Measurements from ENCODE around the gene ACACA. TPM values are rescaled to one million over a fixed set of nuclear protein-coding genes. Genes with fewer than 3 reads are reported as not detected.

The ACACA gene
- polyA plus RNA-seq, 1 experiment: 26.9 TPM

DNA sequence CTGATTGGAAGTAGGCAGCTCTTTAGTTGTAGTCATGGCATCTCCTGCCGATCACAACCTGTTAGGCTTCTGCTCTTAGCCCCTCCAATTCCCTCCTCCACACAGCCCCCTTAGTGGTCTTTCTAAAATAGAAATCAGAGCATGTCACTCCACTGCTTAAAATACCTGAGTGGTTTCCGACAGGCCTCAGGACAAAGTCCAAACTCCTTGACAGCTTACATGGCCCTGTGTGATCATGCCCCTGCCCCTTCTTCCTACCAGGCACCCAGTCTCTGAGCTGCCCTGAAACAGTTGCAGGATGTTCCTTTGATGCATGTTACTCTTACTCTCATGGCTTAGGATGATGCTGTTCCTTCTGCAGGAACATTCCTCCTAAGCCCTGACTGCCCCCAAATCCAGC lies 310.6 kb downstream of the ACACA start:
- DNase-seq (ENCODE audit: low read depth): no peak
- TF ChIP-seq, protein P1, sequence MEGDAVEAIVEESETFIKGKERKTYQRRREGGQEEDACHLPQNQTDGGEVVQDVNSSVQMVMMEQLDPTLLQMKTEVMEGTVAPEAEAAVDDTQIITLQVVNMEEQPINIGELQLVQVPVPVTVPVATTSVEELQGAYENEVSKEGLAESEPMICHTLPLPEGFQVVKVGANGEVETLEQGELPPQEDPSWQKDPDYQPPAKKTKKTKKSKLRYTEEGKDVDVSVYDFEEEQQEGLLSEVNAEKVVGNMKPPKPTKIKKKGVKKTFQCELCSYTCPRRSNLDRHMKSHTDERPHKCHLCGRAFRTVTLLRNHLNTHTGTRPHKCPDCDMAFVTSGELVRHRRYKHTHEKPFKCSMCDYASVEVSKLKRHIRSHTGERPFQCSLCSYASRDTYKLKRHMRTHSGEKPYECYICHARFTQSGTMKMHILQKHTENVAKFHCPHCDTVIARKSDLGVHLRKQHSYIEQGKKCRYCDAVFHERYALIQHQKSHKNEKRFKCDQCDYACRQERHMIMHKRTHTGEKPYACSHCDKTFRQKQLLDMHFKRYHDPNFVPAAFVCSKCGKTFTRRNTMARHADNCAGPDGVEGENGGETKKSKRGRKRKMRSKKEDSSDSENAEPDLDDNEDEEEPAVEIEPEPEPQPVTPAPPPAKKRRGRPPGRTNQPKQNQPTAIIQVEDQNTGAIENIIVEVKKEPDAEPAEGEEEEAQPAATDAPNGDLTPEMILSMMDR (IDR thresholded peaks at IDR 0.05; ENCODE audit: insufficient read depth, low read depth, low read length): no peak
- ChIA-PET POLR2A (no interaction called here), CTCF (interaction anchor here (1.1 to 1.4 kb wide), 2 partner anchors 12 to 45 kb away, joined by 4 to 5 read pairs; no protein-coding TSS in a partner anchor)
- Histone ChIP-seq H3K4me3 (ENCODE audit: low read depth, low read length) (no peak overlapping the region), H3K36me3 (ENCODE audit: control insufficient read depth, insufficient read depth, low read length) (peaks cover 14% of the 10 kb centered on the region), H3K27me3 (ENCODE audit: control insufficient read depth, insufficient read depth, low read length) (no peaks in the 10 kb centered on the region)

DNA sequence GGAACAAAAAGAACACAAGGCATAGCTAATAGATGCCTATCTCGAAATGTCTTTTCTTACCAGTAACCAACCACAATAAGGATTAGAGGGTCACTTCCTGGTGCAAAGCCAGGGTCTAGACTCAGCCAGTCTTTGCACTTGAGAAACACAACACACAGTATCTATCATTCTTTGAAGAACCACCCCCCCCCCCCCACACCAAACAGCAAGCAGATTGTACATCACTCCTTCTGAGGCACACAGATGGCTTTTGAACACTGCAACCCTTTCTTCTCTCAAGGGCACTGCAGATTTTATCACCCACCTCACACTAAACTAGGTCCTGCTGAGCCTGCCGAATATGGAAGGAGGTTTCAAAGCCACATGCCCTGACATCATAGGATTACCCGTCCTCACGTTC lies 312.2 kb downstream of the ACACA start:
- ChIA-PET CTCF (no interaction called here), POLR2A (no interaction called here)
- Histone ChIP-seq H3K27me3 (ENCODE audit: control insufficient read depth, insufficient read depth, low read length) (no peaks in the 10 kb centered on the region), H3K36me3 (ENCODE audit: control insufficient read depth, insufficient read depth, low read length) (peaks cover 14% of the 10 kb centered on the region), H3K4me3 (ENCODE audit: low read depth, low read length) (no peak overlapping the region)
- TF ChIP-seq, protein P1 (IDR thresholded peaks at IDR 0.05; ENCODE audit: insufficient read depth, low read depth, low read length): no peak
- DNase-seq (ENCODE audit: low read depth): no peak

DNA sequence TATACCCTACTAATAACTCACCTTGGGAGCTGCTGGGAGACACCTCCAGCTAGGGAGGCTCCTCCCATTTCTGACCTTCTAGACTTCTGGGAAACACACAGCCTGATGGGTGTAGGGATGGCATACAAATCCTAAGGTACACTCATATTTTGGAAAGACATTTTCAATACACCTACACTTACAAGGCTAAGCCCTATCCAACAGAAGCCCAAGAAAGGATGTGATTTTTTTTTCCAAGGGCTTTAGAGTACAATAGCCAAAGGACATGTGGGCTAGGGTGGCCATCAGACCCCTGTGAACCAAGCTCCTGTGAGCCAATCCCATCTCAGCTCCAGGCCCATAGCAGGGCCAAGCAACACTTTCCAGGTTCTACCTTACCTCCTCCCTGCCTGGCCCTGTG lies 313.9 kb downstream of the ACACA start:
- no peak for DNase-seq (ENCODE audit: low read depth)
- peaks cover 14% of the 10 kb centered on the region for H3K36me3 ChIP-seq (ENCODE audit: control insufficient read depth, insufficient read depth, low read length)
- no peaks in the 10 kb centered on the region for H3K27me3 ChIP-seq (ENCODE audit: control insufficient read depth, insufficient read depth, low read length)
- TF ChIP-seq, protein P1 (IDR thresholded peaks at IDR 0.05; ENCODE audit: insufficient read depth, low read depth, low read length): no peak
- ChIA-PET POLR2A (no interaction called here), CTCF (no interaction called here)
- no peak overlapping the region for H3K4me3 ChIP-seq (ENCODE audit: low read depth, low read length)

DNA sequence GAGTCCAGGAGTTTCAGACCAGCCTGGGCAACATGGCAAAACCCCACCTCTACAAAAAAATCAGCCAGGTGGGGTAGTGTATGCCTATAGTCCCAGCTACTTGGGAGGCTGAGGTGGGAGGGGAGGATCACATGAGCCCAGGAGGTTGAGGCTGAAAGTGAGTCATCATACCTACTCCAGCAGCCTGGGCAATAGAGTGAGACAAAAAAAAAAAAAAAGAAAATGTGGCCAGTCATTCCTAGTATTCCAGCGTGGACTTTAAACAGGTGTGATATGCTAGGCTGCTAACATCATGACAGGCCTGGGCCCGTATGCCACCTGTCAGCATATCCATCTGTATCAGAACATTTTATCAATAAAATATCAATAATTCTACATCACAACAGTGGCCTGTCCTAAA lies 314.6 kb downstream of the ACACA start:
- DNase-seq (ENCODE audit: low read depth): no peak
- peaks cover 12% of the 10 kb centered on the region for H3K36me3 ChIP-seq (ENCODE audit: control insufficient read depth, insufficient read depth, low read length)
- H3K4me3 ChIP-seq (ENCODE audit: low read depth, low read length): no peak overlapping the region
- TF ChIP-seq, protein P1 (IDR thresholded peaks at IDR 0.05; ENCODE audit: insufficient read depth, low read depth, low read length): no peak
- CTCF ChIA-PET: no interaction called here
- POLR2A ChIA-PET: no interaction called here
- no peaks in the 10 kb centered on the region for H3K27me3 ChIP-seq (ENCODE audit: control insufficient read depth, insufficient read depth, low read length)

DNA sequence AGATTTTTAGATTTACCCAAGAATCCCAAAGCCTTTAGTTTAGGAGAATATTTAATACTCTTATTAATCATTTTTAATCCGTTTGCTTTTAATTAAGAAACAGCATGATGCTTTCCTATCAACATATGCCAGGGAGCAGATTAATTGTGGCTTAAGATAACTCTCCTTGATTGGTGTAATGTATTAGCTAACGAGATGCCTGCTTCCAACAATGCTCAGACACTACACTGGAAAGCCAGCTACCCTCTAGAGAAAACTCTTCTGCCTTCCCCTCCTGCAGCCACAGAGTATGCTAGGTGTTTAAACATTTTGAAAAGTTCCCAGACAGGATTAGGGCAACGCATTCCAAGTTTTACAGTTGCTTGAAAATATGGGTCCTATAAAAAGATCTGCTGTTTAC lies 315.7 kb downstream of the ACACA start:
- DNase-seq (ENCODE audit: low read depth): no peak
- no peaks in the 10 kb centered on the region for H3K27me3 ChIP-seq (ENCODE audit: control insufficient read depth, insufficient read depth, low read length)
- ChIA-PET POLR2A (no interaction called here), CTCF (no interaction called here)
- no peak overlapping the region for H3K4me3 ChIP-seq (ENCODE audit: low read depth, low read length)
- peaks cover 3% of the 10 kb centered on the region; the same call in 1 of the 2 replicates for H3K36me3 ChIP-seq (ENCODE audit: control insufficient read depth, insufficient read depth, low read length)
- TF ChIP-seq, protein P1 (IDR thresholded peaks at IDR 0.05; ENCODE audit: insufficient read depth, low read depth, low read length): no peak

All from BJ (cell line).